ENCODE data around the gene NARS2.

- TF ChIP-seq, protein P1, sequence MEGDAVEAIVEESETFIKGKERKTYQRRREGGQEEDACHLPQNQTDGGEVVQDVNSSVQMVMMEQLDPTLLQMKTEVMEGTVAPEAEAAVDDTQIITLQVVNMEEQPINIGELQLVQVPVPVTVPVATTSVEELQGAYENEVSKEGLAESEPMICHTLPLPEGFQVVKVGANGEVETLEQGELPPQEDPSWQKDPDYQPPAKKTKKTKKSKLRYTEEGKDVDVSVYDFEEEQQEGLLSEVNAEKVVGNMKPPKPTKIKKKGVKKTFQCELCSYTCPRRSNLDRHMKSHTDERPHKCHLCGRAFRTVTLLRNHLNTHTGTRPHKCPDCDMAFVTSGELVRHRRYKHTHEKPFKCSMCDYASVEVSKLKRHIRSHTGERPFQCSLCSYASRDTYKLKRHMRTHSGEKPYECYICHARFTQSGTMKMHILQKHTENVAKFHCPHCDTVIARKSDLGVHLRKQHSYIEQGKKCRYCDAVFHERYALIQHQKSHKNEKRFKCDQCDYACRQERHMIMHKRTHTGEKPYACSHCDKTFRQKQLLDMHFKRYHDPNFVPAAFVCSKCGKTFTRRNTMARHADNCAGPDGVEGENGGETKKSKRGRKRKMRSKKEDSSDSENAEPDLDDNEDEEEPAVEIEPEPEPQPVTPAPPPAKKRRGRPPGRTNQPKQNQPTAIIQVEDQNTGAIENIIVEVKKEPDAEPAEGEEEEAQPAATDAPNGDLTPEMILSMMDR (IDR thresholded peaks at IDR 0.05), result no peak
- TF ChIP-seq POLR2A (IDR thresholded peaks at IDR 0.05), result no peak
These were observed 132.7 kb downstream of the NARS2 start for GRCh38 chr11:78441956-78442355.

Measured in breast epithelium (tissue), 3 donors.